Measurements from ENCODE around the gene GPS1. TPM values are rescaled to one million over a fixed set of nuclear protein-coding genes. Genes with fewer than 3 reads are reported as not detected.

GPS1 gene
- total and polyA plus RNA-seq, 2 of the 4 experiments (the other 2 are of a cell fraction): 157 to 181 TPM

GRCh38 chr17:82008258-82008940, 43.3 kb upstream of the GPS1 start:
- intact Hi-C loops (cut with micrococcal nuclease): no loop called here

More at GRCh38 chr17:82008258-82008940, 43.3 kb upstream of the GPS1 start:
- H3K18ac ChIP-seq (ENCODE audit: low read depth, low read length): no peak overlapping the region
- no peaks in the 10 kb centered on the region for H3K27me3 ChIP-seq (ENCODE audit: control insufficient read depth, insufficient read depth, low read length)
- in situ Hi-C loops (cut with MboI; ENCODE audit: low sequenced_read_pairs) (no loop called here), dilution Hi-C loops (cut with HindIII; ENCODE audit: low sequenced_read_pairs, unreplicated experiment) (no loop called here)
- H2BK20ac ChIP-seq (ENCODE audit: low read depth, low read length): no peak overlapping the region
- H3K36me3 ChIP-seq (ENCODE audit: control insufficient read depth, insufficient read depth, low read length): peaks cover 3% of the 10 kb centered on the region; the same call in 1 of the 2 replicates
- H3K14ac ChIP-seq (replicated peaks; ENCODE audit: low read depth, low read length): no peak overlapping the region
- H2BK15ac ChIP-seq (ENCODE audit: low read depth, low read length): no peak overlapping the region
- H4K8ac ChIP-seq (ENCODE audit: low read depth in 2 of 2, low read length in 2 of 2): no peak overlapping the region
- no TSS peak for BruUV-seq (replicated peaks)
- H2AFZ ChIP-seq (replicated peaks; ENCODE audit: low read length, poor library complexity): no peak overlapping the region
- H2BK120ac ChIP-seq (ENCODE audit: low read depth, low read length): no peak overlapping the region
- H4K5ac ChIP-seq (ENCODE audit: low read depth, low read length): no peak overlapping the region
- no peak overlapping the region for H3K27ac ChIP-seq (ENCODE audit: insufficient read depth, low read length)
- H4K91ac ChIP-seq (ENCODE audit: insufficient read depth, low read depth, low read length): no peak overlapping the region
- peaks cover under 1% of the 10 kb centered on the region; the same call in 1 of the 2 replicates for H4K20me1 ChIP-seq (ENCODE audit: insufficient read depth, low read length)
- WGBS, 2 experiments (ENCODE audit: extremely low coverage in 2 of 2, insufficient read length in 1 of 2): 94% methylated on average over 7 of the region's 26 CpGs; no CpG with 5 or more reads in 1 of the 2 experiments
- H3K4me2 ChIP-seq (ENCODE audit: low read depth, low read length): no peak overlapping the region
- no peak for TF ChIP-seq CEBPB (IDR thresholded peaks at IDR 0.05; ENCODE audit: low read depth, low read length)
- no peak for TF ChIP-seq MXI1 (IDR thresholded peaks at IDR 0.05; ENCODE audit: borderline replicate concordance, low read depth, low read length)
- TF ChIP-seq USF2 (IDR thresholded peaks at IDR 0.05; ENCODE audit: low read depth, low read length): no peak
- TF ChIP-seq RAD21 (IDR thresholded peaks at IDR 0.05; ENCODE audit: low read length): no peak
- TF ChIP-seq POLR2A (IDR thresholded peaks at IDR 0.05; ENCODE audit: low read depth, low read length): no peak
- TF ChIP-seq SMC3 (IDR thresholded peaks at IDR 0.05; ENCODE audit: low read depth, low read length): no peak
- TF ChIP-seq CHD1 (IDR thresholded peaks at IDR 0.05; ENCODE audit: low read depth, low read length): no peak
- no peak for TF ChIP-seq BHLHE40 (IDR thresholded peaks at IDR 0.05; ENCODE audit: low read depth, low read length)
- TF ChIP-seq MAZ (IDR thresholded peaks at IDR 0.05; ENCODE audit: borderline replicate concordance, low read depth, low read length): no peak
- no peak for TF ChIP-seq FOS (IDR thresholded peaks at IDR 0.05; ENCODE audit: low read depth, low read length)
- TF ChIP-seq CTCF (conservative IDR thresholded peaks at IDR 0.05; ENCODE audit: low read depth, low read length): no peak
- no peak for TF ChIP-seq ELK1 (IDR thresholded peaks at IDR 0.05; ENCODE audit: borderline replicate concordance, low read depth, low read length)
- TF ChIP-seq RFX5 (IDR thresholded peaks at IDR 0.05; ENCODE audit: low read depth, low read length): no peak
- H2AK5ac ChIP-seq (ENCODE audit: low read depth, low read length): no peak overlapping the region; the same call in 1 of the 2 replicates
- H3K4me1 ChIP-seq (ENCODE audit: control insufficient read depth, insufficient read depth, low read length): peaks cover 21% of the 10 kb centered on the region
- ChIA-PET CTCF (no interaction called here), POLR2A (ENCODE audit: unreplicated experiment) (no interaction called here)
- no peak for DNase-seq
- no peak overlapping the region for H2AK9ac ChIP-seq (replicated peaks; ENCODE audit: low read depth, low read length, poor library complexity)
- no peak overlapping the region for H3K4me3 ChIP-seq (ENCODE audit: insufficient read depth, low read depth, low read length)
- no peak for ATAC-seq (ENCODE audit: low read depth)
- H3K23ac ChIP-seq (ENCODE audit: low read depth, low read length): no peak overlapping the region
- H3K9me3 ChIP-seq (ENCODE audit: control insufficient read depth, insufficient read depth, low read length): no peaks in the 10 kb centered on the region
- no peak overlapping the region for H2BK5ac ChIP-seq (ENCODE audit: low read depth, low read length, poor library complexity, severe bottlenecking)
- H3K56ac ChIP-seq (ENCODE audit: extremely low read depth, insufficient read depth, low read length): no peak overlapping the region
- peaks cover 5 to 23% of the 10 kb centered on the region in 2 experiments; a peak in 3 of 4 replicates for H3K79me1 ChIP-seq (ENCODE audit: low read depth in 1 of 2, low read length in 2 of 2)
- H3K9ac ChIP-seq (ENCODE audit: low read depth, low read length): no peak overlapping the region
- H3K9me1 ChIP-seq (ENCODE audit: insufficient read depth, low read length): peaks cover 11% of the 10 kb centered on the region
- H3K4ac ChIP-seq (ENCODE audit: low read depth, low read length): no peak overlapping the region

Measured in IMR-90 (cell line).